SJCRH30 (cell line): ENCODE results near the gene MTTP. TPM values are rescaled to one million over a fixed set of nuclear protein-coding genes. Genes with fewer than 3 reads are reported as not detected.

Source experiments
- DNase-seq, 2 experiments: peaks; one replicate each; pipeline ENCODE4 v3.0.0-alpha.2; 2015 to 2020
- H3K27ac ChIP-seq: fragments of 250-450 bp; sonication (Bioruptor Pico); 2 replicates; pipeline ENCODE4 v1.5.1; 2020; ENCODE audit warnings: mild to moderate bottlenecking, moderate library complexity
- H3K27me3 ChIP-seq: fragments of 250-450 bp; sonication (Bioruptor Pico); 2 replicates; pipeline ENCODE4 v1.5.1; 2020; ENCODE audit warnings: mild to moderate bottlenecking, moderate library complexity
- H3K36me3 ChIP-seq: fragments of 250-450 bp; sonication (Bioruptor Pico); 2 replicates; pipeline ENCODE4 v1.5.1; 2020; ENCODE audit warnings: mild to moderate bottlenecking, moderate library complexity
- H3K4me1 ChIP-seq: fragments of 250-450 bp; sonication (Bioruptor Pico); 2 replicates; pipeline ENCODE4 v1.5.1; 2020; ENCODE audit warnings: mild to moderate bottlenecking, moderate library complexity
- H3K4me3 ChIP-seq: fragments of 250-450 bp; sonication (Bioruptor Pico); 2 replicates; pipeline ENCODE4 v1.5.1; 2020; ENCODE audit warnings: mild to moderate bottlenecking, moderate library complexity
- H3K9me3 ChIP-seq: fragments of 250-450 bp; sonication (Bioruptor Pico); replicated peaks from 2 replicates; pipeline ENCODE4 v1.5.1; 2020; ENCODE audit warnings: mild to moderate bottlenecking, moderate library complexity
- total RNA-seq: library from RNA; depleted of rRNA; stranded (reverse); fragments of >200 nt; shearing (Covaris generic); gene quantifications from 2 replicates; pipeline ENCODE4 v1.2.3, GENCODE V29; 2014

MTTP gene
- total RNA-seq, 1 experiment from 2014 or later: 0.20 TPM

DNA sequence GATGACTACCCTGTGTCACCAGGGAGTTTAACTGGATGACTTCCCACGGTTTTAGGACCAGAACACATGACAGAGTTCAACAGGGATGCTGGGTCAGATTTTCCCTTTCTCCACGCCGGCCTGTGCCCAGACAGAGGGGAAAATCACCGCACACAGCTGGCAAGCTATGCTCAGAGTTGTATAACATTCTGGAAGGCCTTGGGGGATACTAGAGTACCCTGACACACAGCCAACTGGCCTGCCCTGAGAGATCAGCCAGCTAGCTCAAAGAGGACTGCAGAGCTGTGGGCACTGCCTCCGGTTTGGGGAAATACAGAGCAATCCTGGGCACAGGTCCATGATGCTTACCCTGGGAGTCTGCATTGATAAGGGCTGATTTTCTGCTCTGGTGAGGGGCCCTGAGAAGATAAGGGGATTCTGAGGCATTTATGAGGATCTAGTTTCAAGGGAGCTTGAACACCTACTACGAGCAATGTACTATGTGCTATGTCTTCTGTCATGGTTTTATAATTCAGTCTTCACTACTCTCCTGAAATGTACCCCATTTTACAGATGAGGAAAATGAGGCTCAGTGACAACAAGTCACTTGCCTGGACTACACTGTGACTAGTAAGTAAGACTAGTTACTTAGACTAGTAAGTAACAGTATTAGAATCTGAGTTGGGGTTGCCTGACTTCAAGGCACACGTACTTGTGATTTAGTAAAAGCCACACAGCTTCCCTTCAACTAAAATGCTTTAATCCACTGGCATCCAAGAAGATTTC, 68.3 kb downstream of the MTTP start:
- no peaks in the 10 kb centered on the region for H3K27me3 ChIP-seq
- no peaks in the 10 kb centered on the region for H3K9me3 ChIP-seq
- H3K4me1 ChIP-seq: no peaks in the 10 kb centered on the region
- H3K27ac ChIP-seq: no peak overlapping the region
- H3K4me3 ChIP-seq: no peak overlapping the region
- H3K36me3 ChIP-seq: no peaks in the 10 kb centered on the region
- DNase-seq: no peak

DNA sequence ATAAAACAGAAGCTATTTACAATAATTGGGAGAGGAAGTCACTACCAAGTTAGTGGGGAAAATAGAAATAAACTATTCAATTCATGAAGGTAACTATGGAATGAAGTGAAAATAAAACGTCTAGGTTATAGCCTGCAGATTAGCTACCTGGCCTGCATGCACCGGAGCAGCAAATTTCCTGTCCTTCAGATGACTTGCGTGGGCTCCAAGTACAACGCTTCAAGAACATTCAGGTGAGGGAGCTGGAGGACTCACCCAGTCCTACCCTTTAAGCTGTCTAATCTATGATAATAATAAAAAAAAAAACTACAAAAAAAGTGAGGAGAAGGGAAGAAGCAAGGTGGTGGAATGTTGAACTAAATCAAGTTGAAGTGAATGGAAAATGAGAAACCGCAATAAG, 69.8 kb downstream of the MTTP start:
- Histone ChIP-seq H3K36me3 (no peaks in the 10 kb centered on the region), H3K4me3 (no peak overlapping the region), H3K27me3 (no peaks in the 10 kb centered on the region), H3K27ac (no peak overlapping the region), H3K4me1 (no peaks in the 10 kb centered on the region), H3K9me3 (no peaks in the 10 kb centered on the region)
- no peak for DNase-seq

DNA sequence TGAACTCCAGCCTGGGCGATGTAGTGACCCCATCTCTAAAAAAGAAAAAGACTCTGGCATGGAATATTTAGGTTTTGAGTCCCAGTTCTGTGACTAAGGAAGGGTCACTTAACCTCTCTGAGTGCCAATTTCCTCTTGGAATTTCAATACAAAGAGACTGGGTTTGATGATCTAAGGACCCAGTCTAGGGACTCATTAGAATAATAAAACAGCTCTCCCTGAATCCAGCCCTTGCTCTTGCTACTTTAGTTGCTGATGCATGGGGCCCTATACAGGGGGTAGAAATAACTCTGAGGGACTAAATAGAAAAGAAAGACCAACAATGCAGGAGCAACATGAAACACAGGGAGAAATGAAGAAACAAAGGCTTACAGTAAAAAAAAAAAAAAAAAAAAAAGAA, 70.4 kb downstream of the MTTP start:
- DNase-seq: no peak
- no peaks in the 10 kb centered on the region for H3K27me3 ChIP-seq
- no peaks in the 10 kb centered on the region for H3K9me3 ChIP-seq
- no peak overlapping the region for H3K27ac ChIP-seq
- no peak overlapping the region for H3K4me3 ChIP-seq
- H3K36me3 ChIP-seq: no peaks in the 10 kb centered on the region
- H3K4me1 ChIP-seq: no peaks in the 10 kb centered on the region

DNA sequence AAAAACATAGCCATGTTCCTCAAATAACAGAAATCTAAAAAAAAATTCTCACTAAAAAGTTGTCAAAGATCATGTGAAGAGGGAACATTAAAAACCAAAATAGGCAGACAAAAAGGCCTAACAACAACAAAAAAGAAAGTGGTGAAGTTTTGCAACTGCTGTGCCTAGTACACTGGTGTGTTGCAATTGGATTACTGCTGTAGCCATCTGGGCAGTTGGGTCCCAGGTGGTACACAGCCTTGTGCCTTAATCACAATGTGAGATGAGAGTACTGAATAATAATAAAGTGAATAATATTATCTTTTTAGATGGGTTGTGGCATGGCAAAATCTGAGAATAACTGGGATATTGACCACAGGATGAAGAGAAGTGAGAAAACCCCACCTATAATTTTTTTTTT, 71.0 kb downstream of the MTTP start:
- no peak overlapping the region for H3K4me3 ChIP-seq
- no peak for DNase-seq
- no peaks in the 10 kb centered on the region for H3K4me1 ChIP-seq
- no peaks in the 10 kb centered on the region for H3K27me3 ChIP-seq
- no peaks in the 10 kb centered on the region for H3K9me3 ChIP-seq
- no peak overlapping the region for H3K27ac ChIP-seq
- H3K36me3 ChIP-seq: no peaks in the 10 kb centered on the region

DNA sequence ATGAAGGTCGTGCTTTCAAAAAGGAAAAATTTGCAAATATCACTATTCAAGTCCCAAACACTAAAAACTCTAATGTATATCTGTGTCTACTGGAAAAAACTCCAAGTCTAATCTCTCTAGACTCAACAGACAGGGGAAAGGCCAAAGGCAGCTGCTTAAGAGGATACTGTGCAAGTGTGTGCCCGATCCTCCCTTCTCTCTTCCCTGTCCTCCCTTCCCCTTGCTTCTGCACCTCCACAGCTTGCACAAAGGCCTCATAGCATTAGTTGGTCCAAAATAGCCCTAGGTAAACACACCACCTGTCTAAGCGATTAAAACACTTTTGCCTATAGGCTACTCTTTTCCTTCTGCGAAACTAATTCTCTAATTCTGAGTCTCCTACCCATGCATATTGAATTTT, 72.4 kb downstream of the MTTP start:
- Histone ChIP-seq H3K4me3 (no peak overlapping the region), H3K27me3 (no peaks in the 10 kb centered on the region), H3K4me1 (no peaks in the 10 kb centered on the region), H3K9me3 (no peaks in the 10 kb centered on the region), H3K27ac (no peak overlapping the region), H3K36me3 (no peaks in the 10 kb centered on the region)
- DNase-seq: peak in 1 of 2 experiments; percentile 44

DNA sequence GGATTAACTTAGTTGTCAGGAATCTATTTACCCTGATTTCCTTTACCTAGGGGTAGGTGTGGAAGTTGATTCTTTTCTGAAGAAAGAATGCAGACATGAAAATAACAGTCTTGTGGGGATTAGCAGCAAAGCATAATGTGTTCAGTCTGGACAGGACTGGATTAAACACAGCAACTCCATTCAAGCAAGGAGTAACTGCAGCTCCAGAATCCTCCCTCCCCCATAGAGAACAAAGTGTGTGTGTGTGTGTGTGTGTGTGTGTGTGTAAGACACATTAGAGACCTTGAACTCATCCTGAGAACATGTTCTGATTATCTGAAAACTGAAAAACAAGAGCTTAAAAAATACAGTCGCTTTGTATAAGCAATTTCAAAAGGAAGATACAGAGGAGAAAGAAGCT, 73.7 kb downstream of the MTTP start:
- Histone ChIP-seq H3K27me3 (no peaks in the 10 kb centered on the region), H3K27ac (no peak overlapping the region), H3K9me3 (no peaks in the 10 kb centered on the region), H3K4me3 (no peak overlapping the region), H3K36me3 (no peaks in the 10 kb centered on the region), H3K4me1 (no peaks in the 10 kb centered on the region)
- DNase-seq: peak in 1 of 2 experiments; percentile 20

DNA sequence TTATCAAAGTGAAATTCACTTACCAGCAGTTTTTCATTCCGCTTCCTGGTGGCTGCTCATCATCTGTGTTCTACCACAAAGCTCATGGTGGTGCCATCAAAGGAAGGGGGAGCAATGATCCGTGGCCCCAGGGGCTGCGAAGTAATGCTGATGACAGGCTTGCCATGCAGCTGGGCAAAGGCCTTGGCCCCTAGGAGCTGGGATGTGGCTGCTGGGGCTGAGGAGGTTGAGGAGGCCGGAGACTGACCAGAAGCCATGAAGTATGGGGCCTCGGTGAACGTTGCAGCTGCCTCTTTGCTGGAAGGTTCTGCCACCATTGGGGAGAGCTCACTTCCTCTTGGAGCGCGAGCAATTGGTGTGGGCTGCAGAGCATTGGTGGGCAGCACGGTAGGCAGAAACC, 74.6 kb downstream of the MTTP start:
- Histone ChIP-seq H3K27me3 (no peaks in the 10 kb centered on the region), H3K36me3 (no peaks in the 10 kb centered on the region), H3K9me3 (no peaks in the 10 kb centered on the region), H3K4me3 (no peak overlapping the region), H3K4me1 (peaks cover 6% of the 10 kb centered on the region; the same call in 1 of the 2 replicates), H3K27ac (no peak overlapping the region)
- no peak for DNase-seq

DNA sequence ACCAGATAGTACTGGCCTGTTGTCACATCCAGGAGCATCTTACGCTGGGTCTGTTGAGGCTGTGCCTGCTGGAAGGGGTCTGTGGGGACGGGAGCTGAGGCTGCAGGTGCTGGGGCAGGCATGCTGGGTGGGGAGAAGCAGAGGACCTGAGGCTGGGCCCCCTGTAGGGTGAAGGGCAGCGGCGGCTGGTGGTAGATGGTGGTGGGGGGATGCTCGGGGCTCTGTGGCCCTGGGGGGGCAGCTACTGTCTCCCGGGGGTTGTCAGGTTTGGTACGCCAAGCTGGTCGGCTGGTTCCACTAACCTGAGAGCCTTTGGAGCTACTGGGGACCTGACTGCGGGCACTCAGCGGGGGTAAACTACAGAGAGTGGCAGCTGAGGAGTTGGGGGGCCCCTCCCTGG, 75.2 kb downstream of the MTTP start:
- Histone ChIP-seq H3K9me3 (no peaks in the 10 kb centered on the region), H3K27ac (no peak overlapping the region), H3K4me1 (peaks cover 9% of the 10 kb centered on the region), H3K4me3 (no peak overlapping the region), H3K27me3 (no peaks in the 10 kb centered on the region), H3K36me3 (no peaks in the 10 kb centered on the region)
- DNase-seq: no peak

DNA sequence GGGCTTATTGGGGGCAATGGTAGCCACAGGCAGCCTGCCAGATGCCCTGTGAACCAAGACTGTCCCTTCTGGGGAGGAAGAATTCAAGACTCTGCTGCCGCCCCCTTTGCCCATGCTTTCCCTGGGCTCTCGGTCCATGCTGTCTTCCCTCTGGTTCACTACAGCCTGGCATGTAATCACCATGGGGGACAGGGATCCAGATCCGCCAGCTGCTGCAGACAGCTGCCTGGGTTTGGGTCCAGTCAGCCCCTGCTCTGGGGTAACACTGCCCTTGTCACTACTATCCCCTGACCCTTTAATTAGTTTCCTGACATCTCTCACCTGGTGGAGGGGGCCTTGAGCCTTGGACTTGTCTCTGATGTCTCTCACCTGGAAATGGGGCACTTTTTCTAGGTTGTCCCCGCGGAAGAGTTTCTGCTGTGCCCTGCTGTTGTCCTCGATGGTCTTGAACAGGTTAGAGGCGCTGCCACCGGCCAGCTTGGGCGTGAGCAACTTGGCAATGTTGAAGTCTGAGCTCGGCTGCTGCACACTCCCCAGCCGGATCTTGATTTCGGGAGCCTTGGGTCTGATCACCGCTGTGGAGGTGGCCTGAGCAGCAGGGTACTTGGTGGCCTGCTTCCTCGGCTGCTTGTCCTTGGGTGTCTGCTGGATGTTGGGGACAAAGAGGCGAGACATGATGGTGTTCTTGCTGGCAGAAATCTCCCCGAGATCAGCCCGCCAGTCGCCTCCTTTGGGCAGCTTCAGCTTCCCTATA, 76.6 kb downstream of the MTTP start:
- Histone ChIP-seq H3K4me1 (peaks cover 20% of the 10 kb centered on the region), H3K4me3 (peak overlapping the region; percentile 60), H3K27ac (no peak overlapping the region; the same call in 1 of the 2 replicates), H3K9me3 (no peaks in the 10 kb centered on the region; the same call in 1 of the 2 replicates), H3K36me3 (no peaks in the 10 kb centered on the region), H3K27me3 (no peaks in the 10 kb centered on the region)
- no peak for DNase-seq

DNA sequence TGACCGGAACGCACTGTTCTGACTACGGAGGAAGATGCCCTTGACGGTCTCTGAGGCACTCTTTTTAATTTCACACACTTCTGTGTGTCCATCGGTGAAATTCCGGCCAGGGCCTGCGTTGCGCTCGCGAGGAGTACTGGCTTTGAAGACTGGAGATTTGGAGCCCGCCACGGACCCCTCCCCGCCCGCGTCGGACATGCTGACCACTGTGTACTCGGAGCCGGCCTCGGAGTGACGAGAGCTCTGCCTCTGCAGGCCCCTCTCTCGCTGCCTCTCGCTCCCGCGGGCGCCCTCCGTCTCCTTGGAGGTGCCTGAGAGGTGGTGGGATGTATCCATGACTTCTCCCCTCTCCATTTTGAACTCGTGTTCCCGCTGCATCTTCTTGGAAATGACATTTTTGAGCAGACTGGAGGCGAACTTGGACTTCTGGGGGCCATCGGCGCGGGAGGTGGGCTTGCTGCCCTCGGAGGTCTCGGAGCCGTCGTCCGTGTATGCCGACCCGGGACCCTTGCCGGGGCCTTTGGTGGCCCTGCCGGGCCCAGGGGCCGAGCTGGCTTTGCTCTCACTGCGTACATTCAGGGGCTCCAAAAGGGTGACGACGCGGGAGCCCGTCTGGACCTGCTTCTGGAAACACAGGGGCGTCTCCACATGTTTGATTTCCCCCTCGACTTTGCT, 77.3 kb downstream of the MTTP start:
- no peaks in the 10 kb centered on the region for H3K27me3 ChIP-seq
- peak; percentile 21 to 22 for DNase-seq
- H3K4me1 ChIP-seq: peaks cover 25% of the 10 kb centered on the region
- H3K9me3 ChIP-seq: no peaks in the 10 kb centered on the region; the same call in 1 of the 2 replicates
- H3K36me3 ChIP-seq: no peaks in the 10 kb centered on the region
- peak overlapping the region; percentile 84 for H3K27ac ChIP-seq
- peak overlapping the region; percentile 60 for H3K4me3 ChIP-seq

DNA sequence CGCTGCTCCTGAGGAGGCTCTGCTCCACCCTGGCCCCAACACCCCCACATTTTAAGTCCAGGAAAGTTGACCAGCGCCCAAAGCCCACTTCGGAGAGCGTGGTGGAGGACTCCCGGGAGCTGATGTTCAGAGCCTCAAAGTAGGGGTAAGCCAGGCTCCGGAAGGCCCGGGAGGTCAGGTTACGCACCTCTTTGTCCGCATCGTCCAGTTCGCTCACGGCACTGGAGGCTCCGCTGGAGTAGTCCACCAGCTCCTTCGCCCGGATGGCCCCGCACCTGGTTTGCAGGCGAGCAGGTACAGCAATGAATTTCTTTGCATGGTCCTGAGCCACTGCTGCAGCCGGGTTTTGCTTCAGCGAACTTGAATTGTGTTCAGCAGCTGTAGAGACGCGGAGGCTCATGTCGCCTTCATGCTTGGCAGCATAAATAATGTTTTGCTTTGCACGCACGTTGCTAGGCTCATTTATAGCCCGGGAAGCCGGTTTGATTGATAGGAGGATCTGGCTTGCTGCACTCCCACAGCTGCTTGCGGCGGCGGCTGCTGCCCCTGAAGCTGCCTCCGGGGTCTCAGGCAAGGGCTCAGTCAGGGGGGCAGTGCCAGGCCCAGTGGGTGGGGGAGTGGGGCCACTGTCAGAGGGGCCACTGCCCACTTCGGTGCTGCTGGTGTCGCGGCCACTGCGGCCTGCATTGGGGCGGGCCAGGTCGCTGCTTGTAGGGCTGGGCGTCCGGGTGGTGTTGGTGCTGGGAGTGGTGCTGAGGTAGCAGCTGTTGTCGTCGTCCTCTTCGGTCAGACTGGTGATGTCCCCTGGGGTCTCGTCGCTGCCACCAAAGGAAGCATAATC, 78.2 kb downstream of the MTTP start:
- no peaks in the 10 kb centered on the region for H3K36me3 ChIP-seq
- H3K4me3 ChIP-seq: peak overlapping the region; percentile 60
- peaks cover 26% of the 10 kb centered on the region for H3K4me1 ChIP-seq
- no peaks in the 10 kb centered on the region; the same call in 1 of the 2 replicates for H3K9me3 ChIP-seq
- H3K27me3 ChIP-seq: no peaks in the 10 kb centered on the region
- DNase-seq: peak; percentile 78 to 82
- H3K27ac ChIP-seq: peak overlapping the region; percentile 84

DNA sequence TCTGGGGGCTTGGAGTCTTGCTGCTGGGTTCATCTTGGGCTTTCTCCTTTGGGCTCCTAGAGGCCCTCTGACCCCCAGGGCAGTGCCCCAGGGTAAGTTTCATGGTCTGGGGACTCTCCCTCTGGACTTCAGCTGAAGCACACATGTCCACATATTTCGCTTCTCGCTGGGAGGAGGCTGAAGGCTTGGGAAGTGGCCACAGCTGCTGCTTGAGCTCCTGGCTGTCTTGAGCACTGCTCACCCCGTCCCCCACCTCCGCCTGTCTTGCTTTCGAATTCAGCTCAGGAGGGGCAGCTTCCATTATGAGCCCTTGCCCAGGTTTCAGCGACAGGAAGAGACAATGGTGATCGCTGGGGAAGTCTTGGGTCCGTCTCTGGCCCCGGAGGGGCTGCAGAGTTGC, 79.3 kb downstream of the MTTP start:
- peak overlapping the region; percentile 84 for H3K27ac ChIP-seq
- peak overlapping the region; percentile 60 for H3K4me3 ChIP-seq
- peak; percentile 24 to 51 for DNase-seq

DNA sequence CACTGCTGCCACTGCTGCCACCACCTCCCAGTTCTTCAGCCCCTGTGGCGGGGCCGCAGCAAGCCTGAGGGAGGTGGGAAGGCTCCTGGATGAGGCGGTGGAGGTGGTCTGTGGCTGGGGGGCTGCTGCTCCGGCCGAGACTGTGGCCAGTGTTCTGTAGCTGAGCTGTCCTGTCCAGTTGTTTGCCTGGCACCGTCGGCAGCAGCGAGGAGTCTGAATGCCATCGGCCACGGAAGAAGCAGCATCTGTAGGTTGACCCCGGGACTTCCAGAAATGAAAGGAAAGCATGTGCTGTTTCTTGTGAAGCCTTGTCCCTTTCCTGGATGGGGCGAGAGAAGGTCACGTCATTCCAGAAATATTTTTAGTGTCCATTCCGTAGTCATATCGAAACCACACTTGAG, 79.7 kb downstream of the MTTP start:
- Histone ChIP-seq H3K4me3 (peak overlapping the region; percentile 60), H3K27ac (peak overlapping the region; percentile 84)

More for the DNA sequence above, 79.3 kb downstream of the MTTP start:
- no peaks in the 10 kb centered on the region for H3K27me3 ChIP-seq
- peaks cover 26% of the 10 kb centered on the region for H3K4me1 ChIP-seq
- no peaks in the 10 kb centered on the region for H3K36me3 ChIP-seq
- no peaks in the 10 kb centered on the region; the same call in 1 of the 2 replicates for H3K9me3 ChIP-seq

More for the DNA sequence above, 79.7 kb downstream of the MTTP start:
- peak in 1 of 2 experiments; percentile 17 for DNase-seq
- Histone ChIP-seq H3K4me1 (peaks cover 26% of the 10 kb centered on the region), H3K9me3 (no peaks in the 10 kb centered on the region; the same call in 1 of the 2 replicates), H3K27me3 (no peaks in the 10 kb centered on the region), H3K36me3 (no peaks in the 10 kb centered on the region)
